Measurements from ENCODE around the gene BSG. TPM values are rescaled to one million over a fixed set of nuclear protein-coding genes. Genes with fewer than 3 reads are reported as not detected.
A peak's percentile ranks its signal among the peaks of the same experiment; 100 is the strongest.

BSG gene
- total and polyA plus RNA-seq, 11 donors = 727 to 2,989 (median 1,462) TPM

DNA sequence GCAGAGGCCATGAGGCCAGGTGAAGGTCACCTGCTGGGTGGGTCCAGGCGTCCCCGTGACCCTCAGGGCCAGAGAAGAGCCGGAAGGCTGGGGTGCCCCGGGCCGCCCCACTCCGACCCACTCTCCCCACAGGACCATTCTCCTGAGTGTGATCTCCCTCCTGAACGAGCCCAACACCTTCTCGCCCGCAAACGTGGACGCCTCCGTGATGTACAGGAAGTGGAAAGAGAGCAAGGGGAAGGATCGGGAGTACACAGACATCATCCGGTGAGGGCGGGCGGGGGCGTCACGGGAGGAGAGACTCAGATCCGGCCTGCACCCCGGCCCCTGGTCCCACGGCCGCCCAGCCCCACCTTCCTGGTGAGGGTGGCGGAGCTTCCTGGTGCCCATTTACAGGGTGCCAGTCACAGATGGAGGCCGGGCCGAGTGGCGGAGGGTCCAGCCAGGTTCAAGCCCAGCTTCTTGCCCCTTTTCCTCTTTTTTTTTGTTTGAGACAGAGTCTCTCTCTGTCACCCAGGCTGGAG is 35.5 kb upstream of the BSG start:
- 89 to 93% (median 89%) methylated on average over 26 of the region's 26 CpGs for WGBS, 4 donors
- Histone ChIP-seq H3K4me3 (no peak overlapping the region), H3K4me1 (peaks cover 16 to 44% (median 26%) of the 10 kb centered on the region in 12 donors), H3K9me3 (no peaks in the 10 kb centered on the region), H3K36me3 (peaks cover 2 to 61% (median 54%) of the 10 kb centered on the region in 9 donors), H3K27me3 (no peaks in the 10 kb centered on the region), H3K27ac (no peak overlapping the region)
- intact Hi-C loops (cut with DNase I) = loop anchor here in 1 of 10 donors (10.0 kb wide), 1 partner anchor 98 kb away; the partner anchor contains the start of genes FGF22 and POLRMT
- TF ChIP-seq, protein P1, sequence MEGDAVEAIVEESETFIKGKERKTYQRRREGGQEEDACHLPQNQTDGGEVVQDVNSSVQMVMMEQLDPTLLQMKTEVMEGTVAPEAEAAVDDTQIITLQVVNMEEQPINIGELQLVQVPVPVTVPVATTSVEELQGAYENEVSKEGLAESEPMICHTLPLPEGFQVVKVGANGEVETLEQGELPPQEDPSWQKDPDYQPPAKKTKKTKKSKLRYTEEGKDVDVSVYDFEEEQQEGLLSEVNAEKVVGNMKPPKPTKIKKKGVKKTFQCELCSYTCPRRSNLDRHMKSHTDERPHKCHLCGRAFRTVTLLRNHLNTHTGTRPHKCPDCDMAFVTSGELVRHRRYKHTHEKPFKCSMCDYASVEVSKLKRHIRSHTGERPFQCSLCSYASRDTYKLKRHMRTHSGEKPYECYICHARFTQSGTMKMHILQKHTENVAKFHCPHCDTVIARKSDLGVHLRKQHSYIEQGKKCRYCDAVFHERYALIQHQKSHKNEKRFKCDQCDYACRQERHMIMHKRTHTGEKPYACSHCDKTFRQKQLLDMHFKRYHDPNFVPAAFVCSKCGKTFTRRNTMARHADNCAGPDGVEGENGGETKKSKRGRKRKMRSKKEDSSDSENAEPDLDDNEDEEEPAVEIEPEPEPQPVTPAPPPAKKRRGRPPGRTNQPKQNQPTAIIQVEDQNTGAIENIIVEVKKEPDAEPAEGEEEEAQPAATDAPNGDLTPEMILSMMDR (IDR thresholded peaks at IDR 0.05) = no peak
- no peak for TF ChIP-seq POLR2A (IDR thresholded peaks at IDR 0.05)
- ATAC-seq = no peak
- DNase-seq = no peak

DNA sequence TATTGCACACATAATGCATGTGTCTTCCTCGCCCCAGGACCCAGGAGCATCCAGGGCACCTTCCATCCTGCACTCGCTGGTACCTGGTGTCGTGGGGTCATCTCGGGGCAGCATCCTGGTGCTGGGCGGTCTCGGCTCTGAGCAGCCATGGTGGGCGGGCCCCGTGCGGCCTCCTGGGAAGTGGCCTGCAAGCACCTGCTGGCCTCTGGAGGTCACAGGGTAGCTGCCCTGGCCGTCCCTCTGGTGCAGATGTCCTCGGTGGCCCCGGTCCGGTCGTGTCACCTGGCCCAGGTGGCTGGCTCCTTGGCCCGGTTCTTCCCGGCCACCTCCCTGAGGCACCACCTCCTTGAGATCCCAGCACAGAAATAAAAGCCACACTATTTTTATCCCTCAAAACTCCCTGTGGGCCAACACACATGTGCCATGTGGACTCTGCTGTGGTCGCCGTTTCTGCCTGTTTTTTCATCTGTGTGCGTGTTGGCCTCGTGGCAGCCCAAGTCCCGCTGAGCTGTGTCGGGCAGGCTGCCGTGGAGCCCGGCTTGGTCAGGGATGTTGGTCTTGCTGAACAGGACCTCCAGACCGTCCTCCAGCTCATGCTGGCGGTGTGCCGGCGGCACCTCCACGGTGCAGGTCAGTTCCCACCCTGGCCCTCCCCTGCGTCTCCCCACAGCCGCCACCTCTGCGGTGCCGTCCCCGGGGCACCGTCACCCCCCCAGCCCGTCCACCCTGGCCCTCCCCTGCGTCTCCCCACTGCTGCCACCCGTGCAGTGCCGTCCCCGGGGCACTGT is 33.6 kb upstream of the BSG start:
- Histone ChIP-seq H3K27me3 (no peaks in the 10 kb centered on the region), H3K4me1 (peaks cover 10 to 32% (median 16%) of the 10 kb centered on the region in 12 donors), H3K9me3 (no peaks in the 10 kb centered on the region), H3K27ac (peak overlapping the region in 1 of 12 donors; percentile 7), H3K36me3 (peaks cover 2 to 74% (median 60%) of the 10 kb centered on the region in 9 donors), H3K4me3 (no peak overlapping the region)
- DNase-seq = no peak
- TF ChIP-seq, protein P1 (IDR thresholded peaks at IDR 0.05) = no peak
- no peak for TF ChIP-seq POLR2A (IDR thresholded peaks at IDR 0.05)
- intact Hi-C loops (cut with DNase I) = loop anchor here in 1 of 10 donors (10.0 kb wide), 1 partner anchor 96 kb away; the partner anchor contains the start of genes FGF22 and POLRMT
- 75 to 89% (median 86%) methylated on average over 26 to 40 of the region's 40 CpGs for WGBS, 4 donors
- ATAC-seq = no peak

DNA sequence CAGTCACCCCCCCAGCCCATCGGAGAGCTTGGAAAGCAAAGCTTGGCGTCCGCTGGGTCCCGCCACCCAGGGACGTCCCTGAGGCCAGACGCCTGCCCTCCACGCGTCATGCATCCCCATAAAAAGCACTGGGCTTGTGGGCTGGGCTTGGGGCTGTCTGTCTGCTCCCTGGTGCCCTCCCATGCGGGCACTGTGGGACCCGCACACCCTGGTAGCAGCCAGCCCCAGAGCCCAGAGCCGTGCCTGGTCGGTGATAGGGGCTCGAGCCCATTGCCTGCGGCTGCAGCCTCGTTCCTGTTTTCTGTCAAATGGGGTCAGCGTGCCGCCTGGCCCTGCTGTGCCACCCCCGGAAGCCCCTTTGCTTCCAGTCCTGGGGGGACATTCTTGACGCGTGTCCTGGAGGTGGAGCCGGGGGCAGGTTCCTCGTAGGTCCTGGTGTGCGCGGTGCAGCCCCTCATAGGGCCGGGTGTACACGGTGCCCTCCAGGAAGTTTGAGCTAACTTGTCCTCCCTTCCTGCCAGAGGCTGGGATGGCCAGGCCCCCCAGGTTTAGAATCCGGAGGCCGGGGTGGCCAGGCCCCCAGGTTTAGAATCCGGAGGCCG is 32.9 kb upstream of the BSG start:
- TF ChIP-seq, protein P1 (IDR thresholded peaks at IDR 0.05) = no peak
- TF ChIP-seq POLR2A (IDR thresholded peaks at IDR 0.05) = no peak
- Histone ChIP-seq H3K27ac (peak overlapping the region in 1 of 12 donors; percentile 7), H3K27me3 (no peaks in the 10 kb centered on the region), H3K36me3 (peaks cover 2 to 74% (median 60%) of the 10 kb centered on the region in 9 donors), H3K9me3 (no peaks in the 10 kb centered on the region), H3K4me1 (peaks cover 7 to 34% (median 13%) of the 10 kb centered on the region in 12 donors), H3K4me3 (no peak overlapping the region)
- intact Hi-C loops (cut with DNase I) = loop anchor here in 3 of 10 donors (10.0 kb wide), 2 partner anchors 95 to 195 kb away; partner anchors contain the start of genes FGF22 (in 1 of the 3) and POLRMT (in 1 of the 3)
- ATAC-seq (peak in 1 of 4 donors; percentile 61), DNase-seq (peak in 1 of 5 donors; percentile 73)
- WGBS, 4 donors = 77 to 90% (median 87%) methylated on average over 10 to 30 of the region's 30 CpGs

Data from heart left ventricle (tissue), 16 donors.